ENCODE results near the gene MPRIP. TPM values are rescaled to one million over a fixed set of nuclear protein-coding genes. Genes with fewer than 3 reads are reported as not detected.

The MPRIP gene
- total and polyA plus RNA-seq, 2 experiments from 2014 or later: 80.4 to 172 TPM

GRCh38 chr17:17226451-17227265 is 184.4 kb downstream of the MPRIP start:
- DNase-seq (ENCODE audit: low read depth in 1 of 2, low spot score in 1 of 2): no peak
- no peaks in the 10 kb centered on the region for H3K27me3 ChIP-seq
- H3K36me3 ChIP-seq: peaks cover 29% of the 10 kb centered on the region
- H3K9me3 ChIP-seq (ENCODE audit: low read depth): no peaks in the 10 kb centered on the region
- no peaks in the 10 kb centered on the region for H3K4me1 ChIP-seq (ENCODE audit: low read depth)
- H3K4me3 ChIP-seq: no peak overlapping the region
- H3K27ac ChIP-seq: no peak overlapping the region
- TF ChIP-seq CTCF (IDR thresholded peaks at IDR 0.05; ENCODE audit: low read depth, low read length): no peak

- H3K36me3 ChIP-seq: peaks cover 29% of the 10 kb centered on the region
- no peak for DNase-seq (ENCODE audit: low read depth in 1 of 2, low spot score in 1 of 2)
- H3K27me3 ChIP-seq: no peaks in the 10 kb centered on the region
Observed at GRCh38 chr17:17227608-17228520, 185.6 kb downstream of the MPRIP start.

GRCh38 chr17:17228521-17229279 is 186.4 kb downstream of the MPRIP start:
- Histone ChIP-seq H3K9me3 (ENCODE audit: low read depth) (no peaks in the 10 kb centered on the region), H3K36me3 (peaks cover 29% of the 10 kb centered on the region), H3K27ac (no peak overlapping the region), H3K4me1 (ENCODE audit: low read depth) (no peaks in the 10 kb centered on the region), H3K4me3 (no peak overlapping the region), H3K27me3 (no peaks in the 10 kb centered on the region)
- DNase-seq (ENCODE audit: low read depth in 1 of 2, low spot score in 1 of 2): no peak
- TF ChIP-seq CTCF (IDR thresholded peaks at IDR 0.05; ENCODE audit: low read depth, low read length): no peak

More at GRCh38 chr17:17227608-17228520, 185.6 kb downstream of the MPRIP start:
- Histone ChIP-seq H3K27ac (no peak overlapping the region), H3K9me3 (ENCODE audit: low read depth) (no peaks in the 10 kb centered on the region), H3K4me1 (ENCODE audit: low read depth) (no peaks in the 10 kb centered on the region), H3K4me3 (no peak overlapping the region)
- TF ChIP-seq CTCF (IDR thresholded peaks at IDR 0.05; ENCODE audit: low read depth, low read length): no peak

GRCh38 chr17:17229416-17230384 is 187.4 kb downstream of the MPRIP start:
- peaks cover 26% of the 10 kb centered on the region for H3K36me3 ChIP-seq
- no peaks in the 10 kb centered on the region for H3K9me3 ChIP-seq (ENCODE audit: low read depth)
- no peak overlapping the region for H3K27ac ChIP-seq
- TF ChIP-seq CTCF (IDR thresholded peaks at IDR 0.05; ENCODE audit: low read depth, low read length): no peak
- no peaks in the 10 kb centered on the region for H3K27me3 ChIP-seq
- H3K4me3 ChIP-seq: no peak overlapping the region
- DNase-seq (ENCODE audit: low read depth in 1 of 2, low spot score in 1 of 2): no peak
- H3K4me1 ChIP-seq (ENCODE audit: low read depth): no peaks in the 10 kb centered on the region
